Right cardiac atrium (tissue), 5 donors: ENCODE results near the gene NIN. TPM values are rescaled to one million over a fixed set of nuclear protein-coding genes. Genes with fewer than 3 reads are reported as not detected.
"Not testable (repeated sequence)": the region's sequence is repeated elsewhere in the genome, so short reads cannot be mapped to it uniquely, and the experiment has no call there.

Experiments
- ATAC-seq, 2 donors: fragments of 200-7000 bp; cut with Tn5 transposase; one replicate each; pipeline versions ENCODE4 v1.8.0 to v1.9.1; 2020; ENCODE audit warnings: moderate library complexity in 2 of 2, mild to moderate bottlenecking in 1 of 2
- DNase-seq, 3 donors: peaks; one replicate each; pipeline ENCODE4 v3.0.0-alpha.2; 2020
- H3K27ac ChIP-seq: one replicate; pipeline ENCODE4 v1.5.1; 2013; ENCODE audit warnings: mild to moderate bottlenecking, low read length, control low read depth, moderate library complexity
- H3K27me3 ChIP-seq: one replicate; pipeline ENCODE4 v1.6.1; 2013; ENCODE audit not compliant: control insufficient read depth, insufficient read depth
- H3K4me1 ChIP-seq: one replicate; pipeline ENCODE4 v1.6.1; 2013; ENCODE audit warnings: low read length; ENCODE audit not compliant: control insufficient read depth, insufficient read depth
- H3K4me3 ChIP-seq: one replicate; pipeline ENCODE4 v1.5.1; 2013; ENCODE audit warnings: low read length, control low read depth
- H3K9me3 ChIP-seq: one replicate; pipeline ENCODE4 v1.6.1; 2013; ENCODE audit warnings: low read length; ENCODE audit not compliant: control insufficient read depth
- WGBS: extraction: QIAGEN DNeasy Blood & Tissue Kit; methylation state at CpG from one replicate; pipeline ENCODE4 v1.1.7; 2013; 5-methylcytosine and 5-hydroxymethylcytosine counted together
- intact Hi-C, 4 donors: fragments of 100-400 bp; cut with DNase I; formaldehyde crosslinking; loops; one replicate each; pipeline versions ENCODE4 v1.11.0 to v1.14.0; 2022 to 2023
- polyA plus RNA-seq: library from polyadenylated mRNA; stranded (reverse); fragments of 200-250 nt; gene quantifications from one replicate; pipeline ENCODE4 v1.2.3, GENCODE V29; 2013
- total RNA-seq, 4 donors: library from RNA; stranded (reverse); fragmentation: NEBNext Ultra II Directional; extraction: Animal tissue kit (Norgen Biotek cat#: 25700); gene quantifications; one replicate each; pipeline ENCODE4 v1.2.1, GENCODE V29; 2021
- donor health status: healthy with polysubstance abuse.
- donor health status: DM: no; HTN: yes; CAD: no.
- donor health status: DM: no; HTN: no; CAD: no.
- donor health status: DM: no; HTN: yes; CAD: no; lungs with severe emphysema.
- donor health status: DM: yes; HTN: yes; CAD: no.

The NIN gene
- total and polyA plus RNA-seq, 5 donors, result 24.4 to 53.2 (median 45.8) TPM

- Histone ChIP-seq H3K4me3 (peak overlapping the region; percentile 97), H3K9me3 (no peaks in the 10 kb centered on the region), H3K27me3 (no peaks in the 10 kb centered on the region), H3K4me1 (peaks cover 4% of the 10 kb centered on the region), H3K27ac (no peak overlapping the region)
- DNase-seq (no peak), ATAC-seq (no peak)
- intact Hi-C loops, result no loop called here
- WGBS, result 60% methylated on average over 10 of the region's 10 CpGs
Observed at GRCh38 chr14:50828721-50829488, 2.1 kb downstream of the NIN start.

DNA sequence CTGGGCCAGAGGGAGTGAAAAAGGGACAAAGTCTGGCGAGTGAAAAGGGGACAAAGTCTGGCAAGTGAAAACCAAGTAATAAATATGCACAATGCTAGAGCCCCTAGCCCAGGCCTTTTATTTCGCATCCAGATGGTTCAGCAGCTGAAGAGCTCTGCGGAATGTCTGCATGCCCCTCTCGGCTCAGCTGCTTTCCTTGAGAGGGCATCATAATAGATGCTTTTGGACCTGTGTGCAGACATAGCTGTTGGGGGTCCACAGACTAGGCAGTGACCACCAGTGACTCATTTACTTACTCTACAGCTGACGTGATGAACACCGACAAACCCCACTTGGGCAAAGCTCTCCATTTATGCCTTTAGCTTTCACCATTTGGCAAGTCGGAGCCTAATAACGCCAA lies 4.3 kb downstream of the NIN start:
- intact Hi-C loops, result no loop called here
- DNase-seq (no peak), ATAC-seq (no peak)
- H3K27me3 ChIP-seq, result no peaks in the 10 kb centered on the region
- no peaks in the 10 kb centered on the region for H3K9me3 ChIP-seq
- H3K4me3 ChIP-seq, result no peak overlapping the region
- WGBS, result 94% methylated on average over 8 of the region's 8 CpGs
- H3K4me1 ChIP-seq, result peaks cover under 1% of the 10 kb centered on the region
- no peak overlapping the region for H3K27ac ChIP-seq

DNA sequence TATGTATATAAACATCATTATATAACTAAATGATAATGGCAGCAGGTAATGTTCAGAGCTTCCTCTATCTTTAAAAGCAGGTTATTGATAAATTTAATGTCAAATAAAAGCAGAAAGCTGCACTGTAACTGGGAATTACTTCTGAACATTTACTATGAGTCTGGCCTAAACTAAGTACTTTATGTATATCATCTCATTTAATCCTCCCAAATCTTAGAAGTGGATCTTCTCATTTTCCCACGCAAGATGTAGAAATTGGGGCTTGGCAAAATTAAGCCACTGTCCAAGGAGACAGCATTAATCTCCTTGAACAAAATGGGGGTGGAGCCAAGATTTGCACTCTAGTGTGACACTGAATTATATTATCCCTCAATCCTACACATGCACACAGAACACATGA lies 5.7 kb downstream of the NIN start:
- 100% methylated on average over 1 of the region's 1 CpG for whole genome bisulfite sequencing
- ATAC-seq, result no peak
- DNase-seq, result no peak
- H3K27me3 ChIP-seq, result no peaks in the 10 kb centered on the region
- intact Hi-C loops, result no loop called here
- no peaks in the 10 kb centered on the region for H3K4me1 ChIP-seq
- no peak overlapping the region for H3K4me3 ChIP-seq
- no peak overlapping the region for H3K27ac ChIP-seq
- H3K9me3 ChIP-seq, result no peaks in the 10 kb centered on the region

DNA sequence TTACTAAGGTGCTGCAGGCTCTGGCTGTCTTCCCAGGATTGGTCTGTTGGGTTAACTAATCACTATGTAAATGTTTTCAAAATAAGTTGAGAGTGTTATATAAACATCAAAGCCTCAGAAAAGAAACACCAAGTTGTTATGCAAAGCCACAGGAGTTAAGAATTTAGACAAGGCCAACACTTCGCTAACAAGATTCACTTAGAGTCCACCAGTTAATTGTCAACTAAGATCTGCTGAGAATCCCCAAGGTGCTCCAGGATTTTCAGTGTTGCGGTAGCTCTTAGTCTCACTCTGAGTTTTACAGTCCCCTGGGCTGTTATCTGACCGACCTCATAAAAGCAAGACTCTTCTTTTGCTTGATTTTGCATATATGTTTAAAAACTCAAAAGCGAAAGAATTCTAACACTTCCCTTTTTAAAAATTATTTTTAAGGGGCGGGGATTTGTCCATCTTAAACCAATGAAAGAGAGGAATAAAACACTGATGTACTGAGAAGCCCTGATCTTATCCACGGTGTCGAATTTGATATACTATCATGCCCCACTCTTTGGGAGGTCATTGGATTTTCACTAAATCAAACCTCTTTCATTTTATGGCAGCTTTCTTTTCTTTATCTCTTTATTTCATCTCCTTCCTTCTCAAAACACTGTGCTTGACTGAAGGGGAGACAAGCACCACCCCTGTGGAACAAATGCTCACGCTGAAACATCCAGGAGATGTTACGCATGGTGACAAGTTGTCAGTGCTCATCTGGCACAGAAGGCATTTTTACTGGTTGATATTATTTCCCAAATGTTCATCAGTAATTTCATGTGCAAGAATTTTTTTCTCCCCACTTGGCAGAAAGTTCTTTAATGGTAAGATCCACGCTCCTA lies 7.0 kb downstream of the NIN start:
- Histone ChIP-seq H3K27ac (no peak overlapping the region), H3K4me1 (no peaks in the 10 kb centered on the region), H3K27me3 (no peaks in the 10 kb centered on the region), H3K9me3 (no peaks in the 10 kb centered on the region), H3K4me3 (no peak overlapping the region)
- intact Hi-C loops, result no loop called here
- 70% methylated on average over 10 of the region's 10 CpGs for WGBS
- DNase-seq, result no peak
- no peak for ATAC-seq

DNA sequence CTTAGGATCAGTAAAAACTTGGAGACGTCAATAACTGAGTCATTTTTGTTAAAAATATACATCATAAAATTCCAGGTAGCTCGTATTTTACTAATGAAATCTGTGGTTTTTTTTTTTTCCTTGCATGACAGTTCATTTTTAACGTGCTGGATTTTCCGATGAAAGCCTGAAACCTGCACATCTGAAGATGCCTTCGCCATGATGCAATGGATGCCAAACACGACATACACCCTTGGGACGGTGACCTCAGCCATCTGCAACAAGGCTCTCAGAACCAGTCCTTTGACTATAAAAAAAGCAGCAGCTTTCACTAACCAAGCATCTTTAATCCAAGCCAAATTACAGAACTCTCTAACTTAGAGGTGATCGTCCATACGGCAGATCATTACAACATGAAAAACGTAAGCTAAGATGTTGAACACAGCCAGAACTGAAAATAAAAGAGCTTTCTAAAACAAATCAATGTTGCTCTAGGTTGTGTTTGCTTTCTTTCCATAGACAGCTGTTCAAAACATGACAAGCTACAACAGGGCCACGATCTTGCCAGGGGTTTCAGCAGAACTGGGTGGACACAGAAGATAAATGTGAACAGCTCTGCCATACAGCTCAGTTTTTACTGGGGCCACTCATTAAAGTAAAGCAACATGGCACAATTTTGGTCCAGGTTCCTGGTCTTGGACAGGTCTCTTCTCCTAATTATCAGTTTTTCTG lies 7.8 kb downstream of the NIN start:
- DNase-seq, result peak; percentile 52 to 67 (median 54)
- Histone ChIP-seq H3K27ac (no peak overlapping the region), H3K4me1 (no peaks in the 10 kb centered on the region)

GRCh38 chr14:50822501-50823042 lies 8.4 kb downstream of the NIN start:
- Histone ChIP-seq H3K27me3 (no peaks in the 10 kb centered on the region), H3K27ac (no peak overlapping the region), H3K4me1 (no peaks in the 10 kb centered on the region), H3K9me3 (no peaks in the 10 kb centered on the region), H3K4me3 (no peak overlapping the region)
- no peak for DNase-seq
- 73% methylated on average over 11 of the region's 11 CpGs for WGBS
- ATAC-seq, result no peak
- intact Hi-C loops, result no loop called here

More for the DNA sequence above, 7.8 kb downstream of the NIN start:
- Histone ChIP-seq H3K4me3 (no peak overlapping the region), H3K9me3 (no peaks in the 10 kb centered on the region), H3K27me3 (no peaks in the 10 kb centered on the region)
- intact Hi-C loops, result no loop called here
- WGBS, result 52% methylated on average over 11 of the region's 11 CpGs
- ATAC-seq, result peak; percentile 32 to 53

- Histone ChIP-seq H3K9me3 (no peaks in the 10 kb centered on the region), H3K27ac (no peak overlapping the region), H3K27me3 (no peaks in the 10 kb centered on the region), H3K4me1 (no peaks in the 10 kb centered on the region), H3K4me3 (no peak overlapping the region)
- DNase-seq (peak; percentile 30 to 70 (median 67)), ATAC-seq (peak; percentile 26 to 32)
- 65% methylated on average over 13 of the region's 13 CpGs for WGBS
- intact Hi-C loops, result no loop called here
Observed at GRCh38 chr14:50821510-50822464, 9.2 kb downstream of the NIN start.

DNA sequence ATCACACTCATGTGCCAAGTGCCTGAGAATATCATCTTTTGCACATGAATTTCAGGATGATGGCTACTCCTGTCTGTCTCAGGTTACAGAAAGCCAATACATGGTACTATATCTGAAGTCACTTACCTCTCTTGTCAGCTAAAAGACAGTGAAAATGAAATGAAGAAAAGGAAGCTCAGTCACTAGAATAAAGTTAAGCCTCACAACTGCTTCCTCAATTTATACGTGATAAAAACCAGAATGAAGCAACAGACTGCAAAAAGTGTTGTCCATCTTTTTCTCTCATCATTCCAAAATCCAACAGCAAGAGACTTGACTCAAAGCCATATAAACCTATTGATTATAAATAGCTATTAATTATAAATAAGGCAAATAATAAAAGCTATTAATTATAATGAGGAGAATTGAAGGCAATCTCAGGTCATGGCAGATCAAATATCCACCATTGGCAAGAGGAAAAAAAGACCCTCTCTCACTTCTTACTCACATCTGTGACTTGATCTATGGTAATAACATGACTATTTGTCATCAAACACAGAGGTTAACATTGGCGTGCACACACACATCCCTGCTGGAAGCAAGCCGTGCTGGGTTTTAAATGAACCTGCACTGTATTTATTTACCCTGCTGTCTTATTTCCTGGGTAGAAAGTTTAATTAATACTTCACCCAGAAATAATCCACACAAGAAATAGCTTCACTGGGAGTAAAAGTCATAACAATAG lies 10.0 kb downstream of the NIN start:
- no peak for DNase-seq
- H3K4me1 ChIP-seq, result no peaks in the 10 kb centered on the region
- H3K27ac ChIP-seq, result no peak overlapping the region
- no peak overlapping the region for H3K4me3 ChIP-seq
- no peaks in the 10 kb centered on the region for H3K9me3 ChIP-seq
- 89% methylated on average over 3 of the region's 3 CpGs for WGBS
- no peaks in the 10 kb centered on the region for H3K27me3 ChIP-seq
- intact Hi-C loops, result no loop called here
- ATAC-seq, result no peak

DNA sequence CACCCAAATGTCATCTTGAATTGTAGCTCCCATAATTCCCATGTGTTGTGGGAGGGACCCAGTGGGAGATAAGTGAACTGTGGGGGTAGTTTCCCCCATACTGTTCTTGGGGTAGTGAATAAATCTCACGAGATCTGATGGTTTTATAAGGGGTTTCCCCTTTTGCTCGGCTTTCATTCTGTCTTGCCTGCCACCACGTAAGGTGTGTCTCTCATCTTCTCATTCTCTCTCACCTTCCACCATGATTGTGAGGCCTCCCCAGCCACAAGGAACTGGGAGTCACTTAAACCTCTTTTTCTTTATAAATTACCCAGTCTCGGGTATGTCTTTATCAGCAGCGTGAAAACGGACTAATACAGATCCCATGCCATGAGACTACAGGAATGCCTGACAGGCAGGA lies 11.7 kb downstream of the NIN start:
- H3K27ac ChIP-seq, H3K27me3 ChIP-seq: not testable (repeated sequence)

More for the DNA sequence above, 11.7 kb downstream of the NIN start:
- WGBS, result 86% methylated on average over 6 of the region's 6 CpGs
- DNase-seq, intact Hi-C loops, H3K4me1 ChIP-seq, H3K9me3 ChIP-seq, ATAC-seq, H3K4me3 ChIP-seq: not testable (repeated sequence)
